BE2C (cell line): ENCODE measurements around the gene CTTNBP2.

Experiments
- DNase-seq: peaks from one replicate; pipeline ENCODE4 v3.0.0-alpha.2; 2020
- H3K27me3 ChIP-seq: fragments of 250-450 bp; sonication (Bioruptor Pico); 2 replicates; pipeline ENCODE4 v1.5.1; 2020; ENCODE audit warnings: mild to moderate bottlenecking
- H3K36me3 ChIP-seq: fragments of 250-450 bp; sonication (Bioruptor Pico); 2 replicates; pipeline ENCODE4 v1.5.1; 2020; ENCODE audit warnings: mild to moderate bottlenecking
- H3K4me1 ChIP-seq: fragments of 250-450 bp; sonication (Bioruptor Pico); 2 replicates; pipeline ENCODE4 v1.5.1; 2020
- H3K4me3 ChIP-seq: 2 replicates; pipeline ENCODE4 v1.5.1; 2011; ENCODE audit warnings: low read depth, low read length
- H3K9me3 ChIP-seq: fragments of 250-450 bp; sonication (Bioruptor Pico); 2 replicates; pipeline ENCODE4 v1.5.1; 2020
- CTCF ChIP-seq: IDR thresholded peaks from 2 replicates; pipeline ENCODE4 v1.5.1; 2012; ENCODE audit warnings: mild to moderate bottlenecking, low read depth, low read length

CTTNBP2 gene

GRCh38 chr7:117854186-117854585, 19.1 kb downstream of the CTTNBP2 start:
- Histone ChIP-seq H3K4me1 (no peaks in the 10 kb centered on the region), H3K4me3 (no peak overlapping the region), H3K9me3 (no peaks in the 10 kb centered on the region), H3K36me3 (no peaks in the 10 kb centered on the region), H3K27me3 (peaks cover 28% of the 10 kb centered on the region)
- TF ChIP-seq CTCF, result no peak
- no peak for DNase-seq

- no peak for TF ChIP-seq CTCF
- Histone ChIP-seq H3K9me3 (no peaks in the 10 kb centered on the region), H3K4me3 (no peak overlapping the region), H3K36me3 (no peaks in the 10 kb centered on the region), H3K4me1 (no peaks in the 10 kb centered on the region), H3K27me3 (peaks cover 29% of the 10 kb centered on the region)
- no peak for DNase-seq
Measured at GRCh38 chr7:117848941-117849340, 24.3 kb downstream of the CTTNBP2 start.

- DNase-seq, result no peak
- H3K27me3 ChIP-seq, result peaks cover 14% of the 10 kb centered on the region
- H3K36me3 ChIP-seq, result no peaks in the 10 kb centered on the region
- H3K9me3 ChIP-seq, result no peaks in the 10 kb centered on the region
- H3K4me3 ChIP-seq, result no peak overlapping the region
- H3K4me1 ChIP-seq, result no peaks in the 10 kb centered on the region
- TF ChIP-seq CTCF, result no peak
Measured at GRCh38 chr7:117844678-117845077, 28.6 kb downstream of the CTTNBP2 start.

GRCh38 chr7:117841611-117842010, 31.6 kb downstream of the CTTNBP2 start:
- H3K4me1 ChIP-seq, result no peaks in the 10 kb centered on the region
- H3K36me3 ChIP-seq, result no peaks in the 10 kb centered on the region
- no peaks in the 10 kb centered on the region for H3K9me3 ChIP-seq
- H3K4me3 ChIP-seq, result no peak overlapping the region
- no peak for DNase-seq
- TF ChIP-seq CTCF, result no peak
- no peaks in the 10 kb centered on the region for H3K27me3 ChIP-seq

- no peak for DNase-seq
- TF ChIP-seq CTCF, result no peak
- Histone ChIP-seq H3K9me3 (no peaks in the 10 kb centered on the region), H3K36me3 (no peaks in the 10 kb centered on the region), H3K27me3 (no peaks in the 10 kb centered on the region), H3K4me3 (no peak overlapping the region), H3K4me1 (no peaks in the 10 kb centered on the region; the same call in 1 of the 2 replicates)
Measured at GRCh38 chr7:117841011-117841410, 32.2 kb downstream of the CTTNBP2 start.

- no peaks in the 10 kb centered on the region for H3K27me3 ChIP-seq
- no peaks in the 10 kb centered on the region for H3K36me3 ChIP-seq
- TF ChIP-seq CTCF, result no peak
- no peaks in the 10 kb centered on the region; the same call in 1 of the 2 replicates for H3K4me1 ChIP-seq
- no peaks in the 10 kb centered on the region for H3K9me3 ChIP-seq
- no peak overlapping the region for H3K4me3 ChIP-seq
- no peak for DNase-seq
Measured at GRCh38 chr7:117839507-117839906, 33.7 kb downstream of the CTTNBP2 start.
